Ecto neural progenitor cell (in vitro differentiated cells): ENCODE measurements around the gene TRPM8.

Experiments used
- DNase-seq: peaks from one replicate; pipeline ENCODE4 v3.0.0-alpha.2; 2018; ENCODE audit warnings: low spot score

The TRPM8 gene

GRCh38 chr2:234047361-234047760 lies 130.2 kb downstream of the TRPM8 start:
- DNase-seq = no peak

GRCh38 chr2:234048049-234048448 lies 130.9 kb downstream of the TRPM8 start:
- no peak for DNase-seq

- DNase-seq = no peak
These were observed 133.4 kb downstream of the TRPM8 start, which contains the start of gene SPP2 for GRCh38 chr2:234050455-234051135. Gene SPP2, plus strand, starts transcription at chr2:234050702. Its CDS starts 85 bp downstream, at chr2:234050787.

- DNase-seq = no peak
These were observed 134.3 kb downstream of the TRPM8 start for GRCh38 chr2:234051374-234052070.

- DNase-seq = no peak
These were observed 141.7 kb downstream of the TRPM8 start for GRCh38 chr2:234058881-234059280.

GRCh38 chr2:234060236-234060635 lies 143.1 kb downstream of the TRPM8 start:
- no peak for DNase-seq

- DNase-seq = no peak
These were observed 144.6 kb downstream of the TRPM8 start for GRCh38 chr2:234061624-234062257.

- DNase-seq = no peak
These were observed 149.4 kb downstream of the TRPM8 start for GRCh38 chr2:234066587-234066986.
